Occipital lobe (tissue), 2 donors: ENCODE data around the gene SHANK3. TPM values are rescaled to one million over a fixed set of nuclear protein-coding genes. Genes with fewer than 3 reads are reported as not detected.

Experiments
- DNase-seq: peaks from one replicate; lab custom pipeline; 2025; lab: John Stamatoyannopoulos, UW
- total RNA-seq: library from RNA; depleted of rRNA; stranded (reverse); fragments of >200 nt; gene quantifications from one replicate; pipeline ENCODE4 v1.2.3, GENCODE V29; 2014

SHANK3 gene
- total RNA-seq, 1 donor from 2014 or later, result 6.2 TPM

DNA sequence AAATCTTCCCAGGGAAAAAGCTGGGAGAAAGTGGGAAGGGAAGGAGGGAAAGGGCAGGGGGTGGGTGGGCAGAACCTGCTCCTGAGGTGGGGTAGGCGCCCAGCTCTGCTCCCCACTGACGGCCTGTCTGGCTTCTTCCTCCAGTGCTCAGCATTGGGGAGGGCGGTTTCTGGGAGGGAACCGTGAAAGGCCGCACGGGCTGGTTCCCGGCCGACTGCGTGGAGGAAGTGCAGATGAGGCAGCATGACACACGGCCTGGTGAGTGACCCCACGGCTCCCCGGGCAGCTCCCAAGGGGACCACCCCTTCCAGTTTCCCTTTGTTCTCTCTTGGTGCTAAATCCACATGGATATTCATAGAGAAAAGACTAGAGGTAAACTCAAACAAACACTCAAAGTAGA is 25.9 kb downstream of the SHANK3 start:
- DNase-seq, result no peak

DNA sequence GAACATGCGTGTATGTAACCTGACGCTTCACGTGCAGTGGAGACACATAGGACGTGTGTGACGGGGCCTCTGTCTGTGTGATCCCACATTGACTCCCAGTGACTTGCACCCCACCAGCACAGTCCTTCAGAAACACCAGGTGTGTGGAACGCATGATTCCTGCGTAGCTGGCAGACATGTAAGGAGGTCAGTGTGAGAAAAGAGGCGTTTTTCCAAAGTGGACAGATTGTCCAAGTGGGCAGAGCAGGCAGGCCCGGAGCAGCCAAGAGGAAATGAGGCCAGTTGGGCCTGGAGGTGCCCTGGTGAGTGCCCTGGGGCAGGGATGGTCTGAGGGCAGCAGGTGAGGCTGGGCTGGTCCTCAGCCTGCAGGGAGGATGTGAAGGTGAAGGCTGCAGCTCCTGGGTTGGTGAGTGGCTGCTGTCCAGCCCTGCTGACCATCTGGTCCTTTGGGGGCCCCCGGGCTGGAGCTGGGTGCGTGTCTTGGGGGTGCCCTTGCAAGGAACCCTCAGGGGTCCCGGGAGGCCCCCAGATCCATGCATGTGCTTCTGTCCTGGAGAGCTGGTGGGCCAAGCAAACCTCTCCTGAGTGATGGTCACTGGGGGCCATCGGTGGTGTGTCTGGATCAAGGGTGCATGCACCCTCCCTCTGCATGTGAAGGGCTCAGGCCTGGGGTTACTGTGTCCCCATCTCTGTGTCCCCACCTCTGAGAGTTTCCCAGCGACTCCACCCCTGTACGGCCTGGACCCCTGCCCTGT is 26.6 kb downstream of the SHANK3 start:
- DNase-seq, result no peak

DNA sequence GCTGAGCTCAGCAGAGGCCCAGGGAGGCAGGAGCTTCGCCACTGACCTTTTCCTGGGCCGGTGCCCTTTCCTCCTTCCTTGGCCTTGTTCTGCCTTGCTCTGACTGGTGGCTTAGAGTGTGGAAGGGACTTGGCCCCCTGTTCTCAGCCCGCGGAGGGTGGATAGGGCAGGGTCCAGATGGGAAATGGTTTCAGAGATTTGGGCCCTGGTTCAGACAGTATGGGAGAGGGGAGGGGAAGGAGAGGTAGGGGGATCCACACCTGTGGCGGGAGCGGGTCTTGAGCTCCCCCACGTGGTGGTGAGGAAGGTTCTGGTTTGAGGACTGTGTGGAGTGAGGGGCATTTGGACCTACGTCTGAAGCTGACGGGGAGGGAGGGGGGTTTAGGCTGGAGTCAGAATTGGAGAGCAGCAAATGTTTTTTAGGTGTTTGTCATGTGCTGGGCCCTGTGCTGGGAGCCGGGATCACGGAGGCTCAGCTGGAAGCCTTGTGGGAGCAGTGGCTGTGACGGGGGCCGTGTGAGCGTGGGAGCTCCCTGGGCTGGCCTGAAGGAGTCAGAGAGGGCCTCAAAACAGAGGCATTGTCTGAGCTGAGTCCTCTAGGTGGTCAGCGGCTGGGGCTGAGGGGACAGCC is 27.2 kb downstream of the SHANK3 start:
- no peak for DNase-seq

DNA sequence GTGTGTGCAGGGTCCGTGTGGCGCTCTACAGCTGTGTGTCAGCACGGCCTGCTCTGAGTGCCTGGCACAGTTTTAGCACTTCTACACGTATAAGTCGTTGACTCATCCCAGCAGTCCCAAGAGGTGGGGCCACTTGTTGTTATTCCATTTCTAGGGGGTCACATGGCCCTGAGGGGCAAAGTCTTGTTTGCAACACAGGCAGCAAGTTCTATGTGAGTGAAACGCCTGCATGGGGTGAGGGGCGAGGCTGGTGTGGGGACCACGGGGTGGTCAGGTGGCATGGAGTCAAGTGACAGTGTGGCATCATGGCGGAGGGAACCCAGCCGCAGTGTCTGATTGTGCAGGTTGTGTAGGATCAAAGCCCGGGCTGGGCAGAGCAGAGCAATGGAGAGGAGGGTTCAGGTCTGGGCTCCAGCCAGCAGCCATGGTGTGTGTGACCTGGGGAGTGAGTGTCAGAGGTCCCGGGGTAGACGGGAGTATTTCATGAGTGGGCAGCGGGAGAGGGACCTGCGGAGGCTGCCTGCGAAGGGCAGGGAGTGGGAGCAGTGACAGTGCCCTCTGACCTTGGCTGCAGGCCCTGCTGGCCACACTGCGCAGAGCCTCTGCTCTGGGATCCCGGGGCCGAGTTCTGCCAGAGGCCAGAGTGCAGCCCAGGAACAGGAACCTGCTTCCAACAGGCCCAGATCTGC is 27.9 kb downstream of the SHANK3 start:
- DNase-seq, result no peak

- no peak for DNase-seq
Measured at GRCh38 chr22:50701076-50701419, 28.4 kb downstream of the SHANK3 start.

- no peak for DNase-seq
Measured at GRCh38 chr22:50701428-50702154, 29.0 kb downstream of the SHANK3 start.

DNA sequence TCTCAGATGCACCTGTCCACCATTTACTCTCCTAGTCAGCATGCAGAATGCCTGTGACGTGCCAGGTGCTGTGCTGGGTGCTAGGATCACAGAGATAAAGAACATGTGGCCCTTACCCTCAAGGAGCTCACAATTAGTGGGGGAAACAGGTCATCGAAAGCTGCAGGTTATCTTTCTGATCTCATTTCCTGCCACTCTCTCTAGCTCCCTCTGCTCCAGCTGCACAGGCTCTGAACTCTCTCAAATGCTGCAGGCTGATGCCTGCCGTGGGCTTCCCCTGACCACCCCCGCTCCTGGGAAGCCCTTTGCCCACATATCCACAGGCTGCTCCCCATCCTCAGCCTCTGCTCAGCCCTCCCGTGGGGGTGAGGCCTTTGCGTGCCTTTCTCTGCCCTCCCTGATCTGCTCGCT is 29.6 kb downstream of the SHANK3 start:
- no peak for DNase-seq

DNA sequence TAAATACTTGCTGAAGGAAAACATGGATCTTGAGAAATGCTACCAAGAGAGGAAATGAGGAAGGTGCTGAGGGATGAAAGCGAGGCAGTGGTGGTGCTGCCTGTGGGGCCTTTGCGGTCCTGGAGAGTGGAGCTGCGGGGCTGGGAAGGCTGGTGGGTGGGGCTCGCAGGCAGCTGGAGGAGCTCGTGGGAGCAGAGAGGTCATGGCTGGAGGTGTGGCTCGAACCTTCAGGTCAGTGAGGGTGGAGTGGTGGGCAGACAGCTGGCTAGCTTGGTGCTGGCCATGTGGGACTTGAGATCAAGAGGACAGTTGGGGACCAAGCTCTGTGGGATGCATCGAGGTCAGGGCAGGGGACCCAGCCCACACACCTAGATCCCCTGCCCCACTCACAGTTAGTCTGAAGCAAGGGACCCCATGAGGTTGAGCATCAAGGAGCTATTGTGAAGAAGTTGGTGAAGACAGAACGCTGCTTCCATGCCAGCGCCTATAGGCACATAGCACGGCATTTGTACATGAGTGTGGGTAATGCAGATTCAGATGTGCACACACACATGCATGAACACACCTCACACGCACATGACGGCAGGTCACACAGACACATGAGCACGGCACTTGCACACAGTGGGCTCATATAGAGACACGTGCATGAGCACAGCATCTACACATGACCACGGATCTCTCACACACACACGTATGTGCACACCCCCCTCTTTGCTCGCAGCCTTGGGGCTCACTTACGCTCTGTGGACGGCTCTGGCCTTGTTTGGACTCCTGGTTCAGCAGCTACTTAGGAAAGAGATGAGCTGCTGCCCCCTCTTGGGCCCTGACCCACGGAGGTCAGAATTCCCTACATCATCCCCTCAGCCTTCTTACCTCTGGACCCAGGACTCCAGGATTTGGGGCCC is 30.4 kb downstream of the SHANK3 start:
- no peak for DNase-seq

GRCh38 chr22:50703726-50704509 is 31.3 kb downstream of the SHANK3 start:
- DNase-seq, result no peak

DNA sequence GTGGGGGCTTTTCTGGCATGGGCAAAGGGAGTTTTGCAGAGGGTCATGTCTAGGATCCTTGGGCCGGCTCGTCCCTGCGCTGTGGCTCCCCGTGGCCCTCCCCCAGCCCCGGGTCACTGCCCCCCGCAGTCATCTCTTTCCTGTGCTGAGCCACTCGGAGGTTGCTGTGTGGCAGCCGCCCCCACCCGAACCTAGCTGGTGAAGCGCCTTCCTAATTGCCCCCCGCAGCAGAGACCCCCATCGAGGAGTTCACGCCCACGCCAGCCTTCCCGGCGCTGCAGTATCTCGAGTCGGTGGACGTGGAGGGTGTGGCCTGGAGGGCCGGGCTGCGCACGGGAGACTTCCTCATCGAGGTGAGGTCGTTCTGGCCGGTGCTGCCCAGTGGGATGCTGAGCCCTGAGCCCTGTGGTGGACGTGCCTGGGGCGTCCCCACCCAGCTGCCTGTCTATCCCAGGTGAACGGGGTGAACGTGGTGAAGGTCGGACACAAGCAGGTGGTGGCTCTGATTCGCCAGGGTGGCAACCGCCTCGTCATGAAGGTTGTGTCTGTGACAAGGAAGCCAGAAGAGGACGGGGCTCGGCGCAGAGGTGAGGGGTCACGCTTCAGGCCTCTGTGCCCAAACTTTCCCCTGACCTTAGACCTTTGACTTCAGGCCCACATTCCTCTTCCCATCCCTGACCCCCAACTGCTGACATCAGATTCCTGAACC is 32.0 kb downstream of the SHANK3 start:
- DNase-seq, result no peak

DNA sequence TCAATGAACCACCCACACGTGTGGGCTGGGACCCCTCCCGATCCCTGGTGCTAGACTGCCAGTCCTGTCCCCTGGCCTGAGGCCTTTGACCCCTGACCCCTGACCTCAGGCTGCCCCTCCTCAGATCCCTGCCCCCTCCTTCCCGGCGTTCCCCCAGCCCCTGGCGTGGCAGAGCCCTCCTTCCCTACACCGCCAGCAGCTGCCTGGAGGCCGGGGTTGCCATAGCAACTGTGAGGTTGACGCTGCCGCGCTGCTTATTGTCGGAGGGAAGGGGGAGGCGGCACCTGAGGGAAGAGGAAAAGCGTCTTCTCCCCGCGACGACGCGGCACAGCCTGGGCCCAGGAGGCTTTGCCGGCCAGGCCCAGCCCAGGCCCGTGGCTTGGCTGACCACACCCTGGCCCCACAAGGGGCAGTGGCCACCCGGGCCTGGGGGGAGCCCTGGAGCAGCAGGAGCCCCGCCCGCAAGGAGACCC is 32.6 kb downstream of the SHANK3 start:
- DNase-seq, result peak; percentile 63

DNA sequence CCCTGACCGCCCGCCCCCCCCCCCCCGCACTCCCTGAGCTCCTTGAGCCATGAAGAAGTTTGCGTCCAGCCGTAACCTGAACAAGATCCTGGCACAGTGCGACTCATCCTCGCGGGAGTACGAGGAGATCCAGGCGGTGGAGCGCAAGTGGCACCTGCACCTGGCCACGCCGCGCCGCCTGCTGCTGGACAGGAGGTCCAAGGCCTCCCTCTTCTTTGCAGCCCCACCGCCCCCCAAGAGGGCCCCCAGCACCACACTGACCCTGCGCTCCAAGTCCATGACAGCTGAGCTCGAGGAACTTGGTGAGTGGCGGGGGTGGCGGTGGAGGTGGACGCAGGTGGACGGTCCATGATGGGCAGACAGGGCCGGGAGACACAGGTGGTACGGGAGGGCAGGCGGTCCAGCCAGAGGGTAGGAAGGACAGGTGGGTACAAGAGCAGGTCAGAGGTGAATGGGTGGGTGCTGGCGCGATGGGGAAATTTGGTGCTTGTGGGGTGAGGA is 33.3 kb downstream of the SHANK3 start:
- no peak for DNase-seq

DNA sequence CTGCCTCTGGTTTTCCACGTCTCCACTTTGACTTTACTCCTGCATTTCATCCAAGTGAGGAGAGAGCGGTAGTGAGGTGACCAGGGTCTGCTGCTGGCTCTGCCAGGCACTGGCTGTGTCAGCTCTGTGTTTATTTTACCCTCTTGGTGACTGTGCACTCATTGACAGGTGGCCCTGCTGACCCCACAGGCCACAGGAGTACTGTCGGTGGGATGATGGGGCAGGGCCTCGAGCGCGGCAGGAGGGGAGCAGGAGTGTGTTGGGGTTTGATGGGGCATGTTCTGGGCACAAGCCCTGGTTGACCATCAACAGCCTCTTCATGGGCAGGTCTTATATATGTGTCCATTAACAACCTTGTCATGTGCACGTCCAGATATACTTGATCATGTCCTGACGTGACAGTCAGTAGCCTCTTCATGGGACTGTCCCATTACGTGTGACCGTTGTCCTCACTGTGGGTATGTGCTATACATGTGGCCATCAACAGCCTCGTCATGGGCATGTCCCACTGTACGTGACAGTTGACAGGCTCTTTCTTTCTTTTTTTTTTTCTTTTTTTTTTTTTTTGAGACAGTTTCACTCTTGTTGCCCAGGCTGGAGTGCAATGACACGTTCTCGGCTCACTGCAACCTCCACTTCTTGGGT is 34.0 kb downstream of the SHANK3 start:
- no peak for DNase-seq

DNA sequence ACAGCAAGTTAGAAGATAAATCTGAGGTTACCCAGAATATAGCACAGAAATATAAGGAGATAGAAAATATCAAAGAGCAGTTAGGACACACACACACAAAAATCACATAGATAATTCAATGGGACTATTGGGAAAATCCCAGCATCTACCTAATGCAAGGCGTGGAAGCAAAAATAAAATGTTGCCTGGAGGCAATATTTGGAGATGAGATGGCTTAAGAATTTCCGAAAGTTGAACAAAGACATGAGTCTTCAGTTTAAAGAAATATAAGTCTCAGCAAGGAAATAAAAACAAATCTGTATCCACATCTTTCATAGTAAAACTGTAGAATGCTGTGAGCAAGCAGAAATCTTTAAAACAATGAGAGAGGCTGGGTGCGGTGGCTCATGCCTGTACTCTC is 35.9 kb downstream of the SHANK3 start:
- no peak for DNase-seq

GRCh38 chr22:50708996-50709395 is 36.4 kb downstream of the SHANK3 start:
- DNase-seq, result no peak

DNA sequence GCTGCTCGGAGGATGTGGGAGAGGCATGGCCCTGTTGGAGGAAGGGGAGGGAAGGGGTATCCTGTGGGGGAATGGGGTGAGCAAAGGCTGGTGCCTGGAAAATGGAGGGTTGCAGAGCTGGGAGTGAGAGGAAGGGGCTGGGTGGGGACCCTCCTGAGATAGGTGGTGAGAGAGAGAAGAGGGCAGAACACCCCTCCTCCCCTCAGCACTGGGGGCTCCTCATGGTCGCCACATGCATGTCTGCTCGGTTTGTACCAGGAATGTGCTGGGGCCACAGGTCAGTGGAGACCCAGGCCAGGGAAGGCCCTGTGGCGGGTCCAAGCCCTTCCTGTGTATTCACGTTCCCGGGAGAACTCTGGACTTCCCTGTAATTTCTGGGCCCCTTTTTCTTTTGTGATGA is 37.6 kb downstream of the SHANK3 start:
- DNase-seq, result no peak

- DNase-seq, result no peak
Measured at GRCh38 chr22:50710886-50711285, 38.3 kb downstream of the SHANK3 start.

- no peak for DNase-seq
Measured at GRCh38 chr22:50711446-50712340, 39.1 kb downstream of the SHANK3 start.
